Mesothelial cell of epicardium (in vitro differentiated cells): ENCODE measurements around the gene SLC16A9. TPM values are rescaled to one million over a fixed set of nuclear protein-coding genes. Genes with fewer than 3 reads are reported as not detected.

Experiments
- DNase-seq, 2 experiments: peaks; one replicate each; pipeline ENCODE4 v3.0.0; 2021; ENCODE audit warnings: low spot score in 2 of 2; ENCODE audit not compliant: unreplicated experiment in 2 of 2
- H3K27ac Mint-ChIP-seq: 2 replicates; pipeline ENCODE4 v1.8.0; 2021; ENCODE audit warnings: mixed read lengths
- H3K27me3 Mint-ChIP-seq: 2 replicates; pipeline ENCODE4 v1.8.0; 2021; ENCODE audit warnings: low read depth, mixed read lengths
- H3K36me3 Mint-ChIP-seq: 2 replicates; pipeline ENCODE4 v1.8.0; 2021; ENCODE audit warnings: mixed read lengths
- H3K4me1 Mint-ChIP-seq: 2 replicates; pipeline ENCODE4 v1.8.0; 2021; ENCODE audit warnings: mixed read lengths
- H3K4me3 Mint-ChIP-seq: 2 replicates; pipeline ENCODE4 v1.8.0; 2021; ENCODE audit warnings: mild to moderate bottlenecking, moderate library complexity, mixed read lengths
- H3K9me3 Mint-ChIP-seq: 2 replicates; pipeline ENCODE4 v1.8.0; 2021; ENCODE audit warnings: mixed read lengths
- CTCF ChIP-seq: fragments of 200-600 bp; sonication (generic); IDR thresholded peaks from one replicate; pipeline ENCODE4 v1.5.0; 2021; ENCODE audit warnings: antibody characterized with exemption; ENCODE audit not compliant: unreplicated experiment
- total RNA-seq: library from RNA; stranded (reverse); gene quantifications from 3 replicates; pipeline ENCODE4 v1.2.1, GENCODE V29; 2021

SLC16A9 gene
- total RNA-seq: 16.0 to 18.0 TPM (median 17.6 TPM) in 3 replicates

- Mint-ChIP-seq H3K9me3 (no peaks in the 10 kb centered on the region), H3K36me3 (no peaks in the 10 kb centered on the region), H3K4me1 (peaks cover 15% of the 10 kb centered on the region), H3K4me3 (peak within 1 kb of the TSS; percentile 87), H3K27me3 (peaks cover 4% of the 10 kb centered on the region), H3K27ac (peak within 1 kb of the TSS; percentile 31)
- TF ChIP-seq CTCF: no peak
- peak; percentile 43 to 73 for DNase-seq
Observed at GRCh38 chr10:59709395-59710125, at the start of gene SLC16A9. SLC16A9 (minus strand) TSS chr10:59709850; CDS start chr10:59684291, 25,559 bp downstream.

GRCh38 chr10:59757966-59758365 is 48.3 kb upstream of the SLC16A9 start:
- H3K36me3 Mint-ChIP-seq: no peaks in the 10 kb centered on the region
- peaks cover 5% of the 10 kb centered on the region for H3K9me3 Mint-ChIP-seq
- H3K4me3 Mint-ChIP-seq: no peak overlapping the region
- no peaks in the 10 kb centered on the region for H3K4me1 Mint-ChIP-seq
- TF ChIP-seq CTCF: no peak
- DNase-seq: no peak
- H3K27me3 Mint-ChIP-seq: no peaks in the 10 kb centered on the region
- no peak overlapping the region for H3K27ac Mint-ChIP-seq

GRCh38 chr10:59754951-59755350 is 45.3 kb upstream of the SLC16A9 start:
- Mint-ChIP-seq H3K27me3 (peaks cover 2% of the 10 kb centered on the region), H3K36me3 (no peaks in the 10 kb centered on the region), H3K4me1 (no peaks in the 10 kb centered on the region), H3K9me3 (no peaks in the 10 kb centered on the region), H3K27ac (no peak overlapping the region), H3K4me3 (no peak overlapping the region)
- TF ChIP-seq CTCF: no peak
- DNase-seq: no peak

- no peak within 1 kb of the TSS for H3K27ac Mint-ChIP-seq
- H3K36me3 Mint-ChIP-seq: no peaks in the 10 kb centered on the region
- DNase-seq: no peak
- H3K4me1 Mint-ChIP-seq: no peaks in the 10 kb centered on the region
- H3K4me3 Mint-ChIP-seq: no peak within 1 kb of the TSS
- no peak for TF ChIP-seq CTCF
- H3K9me3 Mint-ChIP-seq: no peaks in the 10 kb centered on the region
- H3K27me3 Mint-ChIP-seq: peaks cover 2% of the 10 kb centered on the region
Observed at GRCh38 chr10:59753267-59753666, 43.6 kb upstream of the SLC16A9 start, which contains the start of gene MRLN. MRLN (minus strand) TSS chr10:59753455.

GRCh38 chr10:59752278-59752940 is 42.8 kb upstream of the SLC16A9 start:
- no peak overlapping the region for H3K4me3 Mint-ChIP-seq
- peaks cover 2% of the 10 kb centered on the region for H3K27me3 Mint-ChIP-seq

More at GRCh38 chr10:59752278-59752940, 42.8 kb upstream of the SLC16A9 start:
- H3K36me3 Mint-ChIP-seq: no peaks in the 10 kb centered on the region
- H3K9me3 Mint-ChIP-seq: no peaks in the 10 kb centered on the region
- no peak overlapping the region for H3K27ac Mint-ChIP-seq
- H3K4me1 Mint-ChIP-seq: no peaks in the 10 kb centered on the region
- TF ChIP-seq CTCF: no peak
- DNase-seq: no peak
